ENCODE data around the gene KHDC3L.

- no peak for TF ChIP-seq ZBTB26 (CRISPR knock-in tag; IDR thresholded peaks at IDR 0.05; ENCODE audit: borderline replicate concordance)
- TF ChIP-seq CREM (IDR thresholded peaks at IDR 0.05) = no peak
- TF ChIP-seq CREM (CRISPR knock-in tag; IDR thresholded peaks at IDR 0.05) = no peak
- TF ChIP-seq POLR2AphosphoS5 (IDR thresholded peaks at IDR 0.05; ENCODE audit: low read depth, low read length) = no peak
- TF ChIP-seq CEBPB (IDR thresholded peaks at IDR 0.05; ENCODE audit: borderline replicate concordance, low read depth, low read length) = no peak
- TF ChIP-seq SP4 (CRISPR knock-in tag; IDR thresholded peaks at IDR 0.05) = no peak
- no peak for TF ChIP-seq CTCF (CRISPR knock-in tag; IDR thresholded peaks at IDR 0.05)
- no peak for TF ChIP-seq TRIM22 (IDR thresholded peaks at IDR 0.05)
Observed at GRCh38 chr6:73413102-73413501, 50.6 kb downstream of the KHDC3L start.
